WTC11 (cell line): ENCODE measurements around the gene WDR55. TPM values are rescaled to one million over a fixed set of nuclear protein-coding genes. Genes with fewer than 3 reads are reported as not detected.

Experiments
- ATAC-seq: fragments of 200-7000 bp; cut with Tn5 transposase; 2 replicates; pipeline ENCODE4 v1.10.0; 2021; ENCODE audit warnings: mild to moderate bottlenecking, moderate library complexity
- CTCF ChIA-PET: fragments of 300-600 bp; sonication (Branson Sonifier 250); formaldehyde crosslinking; loops from one replicate; lab custom pipeline; 2021; ENCODE audit warnings: antibody characterized with exemption; lab: Charles Lee
- POLR2A ChIA-PET: fragments of 350-600 bp; sonication (Branson Sonifier 250); formaldehyde crosslinking; loops from one replicate; lab custom pipeline; 2021; ENCODE audit warnings: antibody characterized with exemption; lab: Charles Lee
- DNase-seq: peaks from one replicate; pipeline ENCODE4 v3.0.0; 2021; ENCODE audit warnings: low spot score
- H3K27ac Mint-ChIP-seq: 2 replicates; pipeline ENCODE4 v1.8.0; 2021; ENCODE audit warnings: mixed read lengths
- H3K27me3 Mint-ChIP-seq: 2 replicates; pipeline ENCODE4 v1.8.0; 2021; ENCODE audit warnings: low read depth, mild to moderate bottlenecking, moderate library complexity, mixed read lengths
- H3K36me3 Mint-ChIP-seq: 2 replicates; pipeline ENCODE4 v1.8.0; 2021; ENCODE audit warnings: mixed read lengths
- H3K4me1 Mint-ChIP-seq: 2 replicates; pipeline ENCODE4 v1.8.0; 2022; ENCODE audit warnings: mixed read lengths
- H3K4me3 Mint-ChIP-seq: 2 replicates; pipeline ENCODE4 v1.8.0; 2021; ENCODE audit warnings: mild to moderate bottlenecking, moderate library complexity, mixed read lengths
- H3K9me3 Mint-ChIP-seq: 2 replicates; pipeline ENCODE4 v1.8.0; 2021; ENCODE audit warnings: mixed read lengths
- CREB1 ChIP-seq: sonication (generic); formaldehyde crosslinking; IDR thresholded peaks from 2 replicates; pipeline ENCODE4 v1.8.0; 2023; ENCODE audit warnings: mild to moderate bottlenecking, missing genetic modification reagents
- EMX1 ChIP-seq: fragments of 250-450 bp; sonication (Bioruptor Pico); IDR thresholded peaks from 2 replicates; pipeline ENCODE4 v1.8.0; 2021; ENCODE audit warnings: mild to moderate bottlenecking
- JUN ChIP-seq: sonication (generic); formaldehyde crosslinking; IDR thresholded peaks from 2 replicates; pipeline ENCODE4 v1.8.0; 2023; ENCODE audit warnings: mild to moderate bottlenecking, missing genetic modification reagents
- KAT7 ChIP-seq: sonication (generic); formaldehyde crosslinking; IDR thresholded peaks from 2 replicates; pipeline ENCODE4 v1.8.1; 2023; ENCODE audit warnings: missing genetic modification reagents, mild to moderate bottlenecking, borderline replicate concordance
- NFE2L1 ChIP-seq: sonication (generic); formaldehyde crosslinking; IDR thresholded peaks from 2 replicates; pipeline ENCODE4 v1.8.1; 2023; ENCODE audit warnings: missing genetic modification reagents
- NR3C1 ChIP-seq: sonication (generic); formaldehyde crosslinking; conservative IDR thresholded peaks from 2 replicates; pipeline ENCODE4 v1.8.1; 2023; ENCODE audit warnings: low read depth, mild to moderate bottlenecking, missing genetic modification reagents
- RELA ChIP-seq: sonication (generic); formaldehyde crosslinking; IDR thresholded peaks from 2 replicates; pipeline ENCODE4 v1.8.1; 2022; ENCODE audit warnings: missing genetic modification reagents, mild to moderate bottlenecking, borderline replicate concordance
- RORB ChIP-seq: fragments of 250-450 bp; sonication (Bioruptor Pico); IDR thresholded peaks from 2 replicates; pipeline ENCODE4 v1.9.0; 2021; ENCODE audit warnings: mild to moderate bottlenecking
- SP1 ChIP-seq: sonication (generic); formaldehyde crosslinking; conservative IDR thresholded peaks from 2 replicates; pipeline ENCODE4 v1.8.1; 2022; ENCODE audit warnings: missing genetic modification reagents
- TEAD1 ChIP-seq: sonication (generic); formaldehyde crosslinking; IDR thresholded peaks from 2 replicates; pipeline ENCODE4 v1.8.0; 2022; ENCODE audit warnings: mild to moderate bottlenecking, missing genetic modification reagents
- ZNF317 ChIP-seq: sonication (generic); formaldehyde crosslinking; IDR thresholded peaks from 2 replicates; pipeline ENCODE4 v1.8.1; 2023; ENCODE audit warnings: low read depth, mild to moderate bottlenecking, moderate library complexity, missing genetic modification reagents, borderline replicate concordance
- ZNF671 ChIP-seq: fragments of 250-450 bp; sonication (Bioruptor Pico); IDR thresholded peaks from 2 replicates; pipeline ENCODE4 v1.8.0; 2021; ENCODE audit warnings: mild to moderate bottlenecking
- total RNA-seq: library from RNA; stranded (reverse); gene quantifications from 3 replicates; pipeline ENCODE4 v1.2.3, GENCODE V29; 2021
- TF ChIP-seq, protein P1 (sequence below): sonication (generic); formaldehyde crosslinking; IDR thresholded peaks from 2 replicates; pipeline ENCODE4 v1.8.1; 2022; ENCODE audit warnings: mild to moderate bottlenecking, missing genetic modification reagents, moderate library complexity, borderline replicate concordance
- TF ChIP-seq, protein P2 (sequence below): sonication (generic); formaldehyde crosslinking; IDR thresholded peaks from 2 replicates; pipeline ENCODE4 v1.8.1; 2022; ENCODE audit warnings: mild to moderate bottlenecking, moderate library complexity, missing genetic modification reagents
- TF ChIP-seq, protein P3 (sequence below): sonication (generic); formaldehyde crosslinking; IDR thresholded peaks from 2 replicates; pipeline ENCODE4 v1.8.0; 2022; ENCODE audit warnings: mild to moderate bottlenecking, missing genetic modification reagents
- TF ChIP-seq, protein P4 (sequence below): sonication (generic); formaldehyde crosslinking; IDR thresholded peaks from 2 replicates; pipeline ENCODE4 v1.8.1; 2023; ENCODE audit warnings: mild to moderate bottlenecking, missing genetic modification reagents, moderate library complexity
- TF ChIP-seq, protein P5 (sequence below): sonication (generic); formaldehyde crosslinking; conservative IDR thresholded peaks from 2 replicates; pipeline ENCODE4 v1.8.1; 2023; ENCODE audit warnings: mild to moderate bottlenecking, low read depth, missing genetic modification reagents, moderate library complexity
- TF ChIP-seq, protein P6 (sequence below): sonication (generic); formaldehyde crosslinking; IDR thresholded peaks from 2 replicates; pipeline ENCODE4 v1.8.1; 2023; ENCODE audit warnings: mild to moderate bottlenecking, moderate library complexity, missing genetic modification reagents
- TF ChIP-seq, protein P7 (sequence below): fragments of 250-450 bp; sonication (Bioruptor Pico); conservative IDR thresholded peaks from 2 replicates; pipeline ENCODE4 v1.9.0; 2021; ENCODE audit warnings: mild to moderate bottlenecking
- TF ChIP-seq, protein P8 (sequence below): sonication (generic); formaldehyde crosslinking; IDR thresholded peaks from 2 replicates; pipeline ENCODE4 v1.8.0; 2022; ENCODE audit warnings: mild to moderate bottlenecking, missing genetic modification reagents

WDR55 gene
- total RNA-seq, 1 experiment from 2014 or later, result 25.3 TPM

DNA sequence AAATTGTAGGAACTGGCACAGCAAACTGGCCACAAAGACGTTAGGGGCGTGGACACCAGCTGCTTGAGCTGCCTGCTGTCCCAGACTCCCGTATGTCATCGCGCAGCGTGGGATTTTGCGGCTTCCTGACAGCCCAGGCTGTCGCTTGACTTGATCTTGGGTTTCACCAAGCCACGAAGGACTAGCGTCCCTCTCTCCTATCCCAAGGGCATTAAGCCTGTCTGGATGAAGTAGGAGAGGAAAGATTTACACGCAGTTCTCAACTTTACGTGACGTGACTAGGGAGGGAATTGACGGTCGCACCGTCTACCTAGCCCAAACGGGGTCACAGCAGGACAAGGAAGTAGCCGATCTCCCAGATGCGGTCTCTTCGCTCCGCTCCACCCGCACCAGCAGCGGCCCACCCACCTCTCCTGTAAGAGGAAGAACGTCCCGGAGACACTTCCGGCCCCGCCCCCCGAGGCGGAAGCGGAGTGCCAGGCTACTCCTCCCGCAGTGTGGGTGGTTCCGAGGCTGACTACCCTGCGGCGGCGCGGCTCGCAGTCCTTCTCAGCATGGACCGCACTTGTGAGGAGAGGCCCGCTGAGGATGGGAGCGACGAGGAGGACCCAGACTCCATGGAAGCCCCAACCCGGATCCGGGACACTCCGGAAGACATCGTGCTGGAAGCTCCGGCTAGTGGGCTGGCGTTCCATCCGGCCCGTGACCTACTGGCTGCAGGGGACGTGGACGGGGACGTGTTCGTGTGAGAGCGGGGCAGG lies at the start of gene WDR55 (continued):
- TF ChIP-seq, protein P1, sequence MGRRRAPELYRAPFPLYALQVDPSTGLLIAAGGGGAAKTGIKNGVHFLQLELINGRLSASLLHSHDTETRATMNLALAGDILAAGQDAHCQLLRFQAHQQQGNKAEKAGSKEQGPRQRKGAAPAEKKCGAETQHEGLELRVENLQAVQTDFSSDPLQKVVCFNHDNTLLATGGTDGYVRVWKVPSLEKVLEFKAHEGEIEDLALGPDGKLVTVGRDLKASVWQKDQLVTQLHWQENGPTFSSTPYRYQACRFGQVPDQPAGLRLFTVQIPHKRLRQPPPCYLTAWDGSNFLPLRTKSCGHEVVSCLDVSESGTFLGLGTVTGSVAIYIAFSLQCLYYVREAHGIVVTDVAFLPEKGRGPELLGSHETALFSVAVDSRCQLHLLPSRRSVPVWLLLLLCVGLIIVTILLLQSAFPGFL, result no peak
- peak; percentile 19; the same call in 1 of the 2 replicates for TF ChIP-seq JUN
- TF ChIP-seq, protein P2, sequence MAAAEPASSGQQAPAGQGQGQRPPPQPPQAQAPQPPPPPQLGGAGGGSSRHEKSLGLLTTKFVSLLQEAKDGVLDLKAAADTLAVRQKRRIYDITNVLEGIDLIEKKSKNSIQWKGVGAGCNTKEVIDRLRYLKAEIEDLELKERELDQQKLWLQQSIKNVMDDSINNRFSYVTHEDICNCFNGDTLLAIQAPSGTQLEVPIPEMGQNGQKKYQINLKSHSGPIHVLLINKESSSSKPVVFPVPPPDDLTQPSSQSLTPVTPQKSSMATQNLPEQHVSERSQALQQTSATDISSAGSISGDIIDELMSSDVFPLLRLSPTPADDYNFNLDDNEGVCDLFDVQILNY (CRISPR knock-in tag), result no peak
- peak; percentile 71 for TF ChIP-seq SP1
- TF ChIP-seq, protein P3, sequence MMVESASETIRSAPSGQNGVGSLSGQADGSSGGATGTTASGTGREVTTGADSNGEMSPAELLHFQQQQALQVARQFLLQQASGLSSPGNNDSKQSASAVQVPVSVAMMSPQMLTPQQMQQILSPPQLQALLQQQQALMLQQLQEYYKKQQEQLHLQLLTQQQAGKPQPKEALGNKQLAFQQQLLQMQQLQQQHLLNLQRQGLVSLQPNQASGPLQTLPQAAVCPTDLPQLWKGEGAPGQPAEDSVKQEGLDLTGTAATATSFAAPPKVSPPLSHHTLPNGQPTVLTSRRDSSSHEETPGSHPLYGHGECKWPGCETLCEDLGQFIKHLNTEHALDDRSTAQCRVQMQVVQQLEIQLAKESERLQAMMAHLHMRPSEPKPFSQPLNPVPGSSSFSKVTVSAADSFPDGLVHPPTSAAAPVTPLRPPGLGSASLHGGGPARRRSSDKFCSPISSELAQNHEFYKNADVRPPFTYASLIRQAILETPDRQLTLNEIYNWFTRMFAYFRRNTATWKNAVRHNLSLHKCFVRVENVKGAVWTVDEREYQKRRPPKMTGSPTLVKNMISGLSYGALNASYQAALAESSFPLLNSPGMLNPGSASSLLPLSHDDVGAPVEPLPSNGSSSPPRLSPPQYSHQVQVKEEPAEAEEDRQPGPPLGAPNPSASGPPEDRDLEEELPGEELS (CRISPR knock-in tag), result peak; percentile 70; the same call in 1 of the 2 replicates
- 0 out of 2 replicates have a peak, but pooled peaks have one; percentile 3 for TF ChIP-seq CREB1
- TF ChIP-seq ZNF317, result 0 out of 2 replicates have a peak, but pooled peaks have one; percentile 27
- TF ChIP-seq ZNF671 (CRISPR knock-in tag), result no peak
- TF ChIP-seq RORB (CRISPR knock-in tag), result no peak
- TF ChIP-seq, protein P4, sequence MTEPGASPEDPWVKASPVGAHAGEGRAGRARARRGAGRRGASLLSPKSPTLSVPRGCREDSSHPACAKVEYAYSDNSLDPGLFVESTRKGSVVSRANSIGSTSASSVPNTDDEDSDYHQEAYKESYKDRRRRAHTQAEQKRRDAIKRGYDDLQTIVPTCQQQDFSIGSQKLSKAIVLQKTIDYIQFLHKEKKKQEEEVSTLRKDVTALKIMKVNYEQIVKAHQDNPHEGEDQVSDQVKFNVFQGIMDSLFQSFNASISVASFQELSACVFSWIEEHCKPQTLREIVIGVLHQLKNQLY (CRISPR knock-in tag), result 0 out of 2 replicates have a peak, but pooled peaks have one; percentile 4
- TF ChIP-seq, protein P5, sequence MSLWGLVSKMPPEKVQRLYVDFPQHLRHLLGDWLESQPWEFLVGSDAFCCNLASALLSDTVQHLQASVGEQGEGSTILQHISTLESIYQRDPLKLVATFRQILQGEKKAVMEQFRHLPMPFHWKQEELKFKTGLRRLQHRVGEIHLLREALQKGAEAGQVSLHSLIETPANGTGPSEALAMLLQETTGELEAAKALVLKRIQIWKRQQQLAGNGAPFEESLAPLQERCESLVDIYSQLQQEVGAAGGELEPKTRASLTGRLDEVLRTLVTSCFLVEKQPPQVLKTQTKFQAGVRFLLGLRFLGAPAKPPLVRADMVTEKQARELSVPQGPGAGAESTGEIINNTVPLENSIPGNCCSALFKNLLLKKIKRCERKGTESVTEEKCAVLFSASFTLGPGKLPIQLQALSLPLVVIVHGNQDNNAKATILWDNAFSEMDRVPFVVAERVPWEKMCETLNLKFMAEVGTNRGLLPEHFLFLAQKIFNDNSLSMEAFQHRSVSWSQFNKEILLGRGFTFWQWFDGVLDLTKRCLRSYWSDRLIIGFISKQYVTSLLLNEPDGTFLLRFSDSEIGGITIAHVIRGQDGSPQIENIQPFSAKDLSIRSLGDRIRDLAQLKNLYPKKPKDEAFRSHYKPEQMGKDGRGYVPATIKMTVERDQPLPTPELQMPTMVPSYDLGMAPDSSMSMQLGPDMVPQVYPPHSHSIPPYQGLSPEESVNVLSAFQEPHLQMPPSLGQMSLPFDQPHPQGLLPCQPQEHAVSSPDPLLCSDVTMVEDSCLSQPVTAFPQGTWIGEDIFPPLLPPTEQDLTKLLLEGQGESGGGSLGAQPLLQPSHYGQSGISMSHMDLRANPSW, result no peak
- TF ChIP-seq, protein P6, sequence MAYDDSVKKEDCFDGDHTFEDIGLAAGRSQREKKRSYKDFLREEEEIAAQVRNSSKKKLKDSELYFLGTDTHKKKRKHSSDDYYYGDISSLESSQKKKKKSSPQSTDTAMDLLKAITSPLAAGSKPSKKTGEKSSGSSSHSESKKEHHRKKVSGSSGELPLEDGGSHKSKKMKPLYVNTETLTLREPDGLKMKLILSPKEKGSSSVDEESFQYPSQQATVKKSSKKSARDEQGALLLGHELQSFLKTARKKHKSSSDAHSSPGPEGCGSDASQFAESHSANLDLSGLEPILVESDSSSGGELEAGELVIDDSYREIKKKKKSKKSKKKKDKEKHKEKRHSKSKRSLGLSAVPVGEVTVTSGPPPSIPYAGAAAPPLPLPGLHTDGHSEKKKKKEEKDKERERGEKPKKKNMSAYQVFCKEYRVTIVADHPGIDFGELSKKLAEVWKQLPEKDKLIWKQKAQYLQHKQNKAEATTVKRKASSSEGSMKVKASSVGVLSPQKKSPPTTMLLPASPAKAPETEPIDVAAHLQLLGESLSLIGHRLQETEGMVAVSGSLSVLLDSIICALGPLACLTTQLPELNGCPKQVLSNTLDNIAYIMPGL (CRISPR knock-in tag), result peak; percentile 21; the same call in 1 of the 2 replicates
- TF ChIP-seq TEAD1 (CRISPR knock-in tag), result peak; percentile 94
- no peak for TF ChIP-seq NFE2L1 (CRISPR knock-in tag)

DNA sequence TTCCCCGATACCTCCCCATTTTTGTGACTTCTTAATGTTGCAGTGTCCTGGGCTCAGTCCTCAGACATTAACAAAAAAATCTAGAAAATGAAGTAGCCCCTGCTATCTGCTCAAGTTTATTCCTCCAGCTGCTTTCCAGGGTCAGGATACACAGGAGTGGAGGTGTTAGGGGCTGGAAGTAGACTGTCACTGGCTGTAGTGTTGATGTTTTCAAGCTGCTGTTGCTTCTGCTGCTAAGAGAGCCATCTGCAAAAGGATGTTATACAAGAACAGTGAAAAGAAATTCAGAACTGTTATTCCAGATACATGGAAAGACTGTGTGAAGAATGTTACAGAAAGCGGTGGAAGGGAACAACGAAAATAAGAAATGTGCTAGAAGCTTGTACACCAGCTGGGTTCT lies 42.4 kb upstream of the WDR55 start:
- peaks cover 24% of the 10 kb centered on the region for H3K36me3 Mint-ChIP-seq
- ATAC-seq, result no peak
- H3K27me3 Mint-ChIP-seq, result peaks cover 57% of the 10 kb centered on the region
- no peak overlapping the region for H3K27ac Mint-ChIP-seq
- no peak for DNase-seq
- no peak overlapping the region for H3K4me3 Mint-ChIP-seq
- ChIA-PET POLR2A (interaction anchor here (0.6 to 0.7 kb wide), 2 partner anchors 22 to 44 kb away, joined by 3 to 5 read pairs; no protein-coding TSS in a partner anchor), CTCF (no interaction called here)
- no peaks in the 10 kb centered on the region for H3K4me1 Mint-ChIP-seq
- H3K9me3 Mint-ChIP-seq, result peaks cover 76% of the 10 kb centered on the region
- TF ChIP-seq, protein P1, result no peak
- TF ChIP-seq NR3C1, result no peak
- TF ChIP-seq, protein P7, sequence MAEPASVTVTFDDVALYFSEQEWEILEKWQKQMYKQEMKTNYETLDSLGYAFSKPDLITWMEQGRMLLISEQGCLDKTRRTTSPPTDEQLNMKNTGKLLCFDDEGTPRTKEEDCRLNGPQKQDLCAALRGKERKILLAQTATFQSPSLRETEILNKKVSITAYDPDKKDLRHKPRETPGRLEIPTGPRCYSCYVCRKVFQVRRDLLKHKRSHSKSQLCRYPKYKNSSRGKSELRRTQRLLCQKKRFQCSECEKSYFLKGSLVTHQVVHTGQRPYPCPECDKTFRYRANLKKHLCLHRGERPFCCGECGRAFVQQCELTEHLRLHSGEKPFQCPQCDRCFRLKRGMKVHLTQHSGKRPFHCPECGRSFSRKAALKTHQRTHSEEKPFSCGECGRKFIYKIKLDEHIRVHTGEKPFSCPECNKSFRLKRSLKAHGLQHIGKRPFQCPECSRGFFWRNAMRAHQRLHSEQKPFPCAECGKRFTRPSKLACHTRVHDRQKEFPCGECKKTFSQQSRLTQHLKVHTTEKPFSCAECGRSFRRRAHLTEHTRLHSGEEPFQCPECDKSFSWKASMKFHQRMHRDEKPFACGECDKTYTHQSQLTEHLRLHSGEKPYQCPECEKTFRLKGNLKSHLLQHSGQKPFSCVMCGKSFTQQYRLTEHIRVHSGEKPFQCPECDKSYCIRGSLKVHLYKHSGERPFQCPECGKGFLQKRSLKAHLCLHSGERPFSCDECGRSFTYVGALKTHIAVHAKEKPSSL (CRISPR knock-in tag), result no peak
- TF ChIP-seq RELA (CRISPR knock-in tag), result no peak
- TF ChIP-seq, protein P2 (CRISPR knock-in tag), result no peak
- TF ChIP-seq, protein P8, sequence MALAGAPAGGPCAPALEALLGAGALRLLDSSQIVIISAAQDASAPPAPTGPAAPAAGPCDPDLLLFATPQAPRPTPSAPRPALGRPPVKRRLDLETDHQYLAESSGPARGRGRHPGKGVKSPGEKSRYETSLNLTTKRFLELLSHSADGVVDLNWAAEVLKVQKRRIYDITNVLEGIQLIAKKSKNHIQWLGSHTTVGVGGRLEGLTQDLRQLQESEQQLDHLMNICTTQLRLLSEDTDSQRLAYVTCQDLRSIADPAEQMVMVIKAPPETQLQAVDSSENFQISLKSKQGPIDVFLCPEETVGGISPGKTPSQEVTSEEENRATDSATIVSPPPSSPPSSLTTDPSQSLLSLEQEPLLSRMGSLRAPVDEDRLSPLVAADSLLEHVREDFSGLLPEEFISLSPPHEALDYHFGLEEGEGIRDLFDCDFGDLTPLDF (CRISPR knock-in tag), result no peak
- TF ChIP-seq KAT7, result no peak
- no peak for TF ChIP-seq NFE2L1 (CRISPR knock-in tag)
- no peak for TF ChIP-seq EMX1 (CRISPR knock-in tag)
